Measurements from ENCODE around the gene CORO2A. TPM values are rescaled to one million over a fixed set of nuclear protein-coding genes. Genes with fewer than 3 reads are reported as not detected.

The CORO2A gene
- total and polyA plus RNA-seq, 2 of the 4 experiments (the other 2 are of a cell fraction) = 1.9 to 2.2 TPM

GRCh38 chr9:98231770-98232478, 39.5 kb upstream of the CORO2A start:
- Histone ChIP-seq H3K4me1 (ENCODE audit: control insufficient read depth, insufficient read depth, low read length) (peaks cover 25% of the 10 kb centered on the region), H3K9me1 (ENCODE audit: insufficient read depth, low read length) (peaks cover 21% of the 10 kb centered on the region), H4K20me1 (ENCODE audit: insufficient read depth, low read length) (no peaks in the 10 kb centered on the region), H2BK5ac (ENCODE audit: low read depth, low read length, poor library complexity, severe bottlenecking) (peak overlapping the region; percentile 84), H3K36me3 (ENCODE audit: control insufficient read depth, insufficient read depth, low read length) (peaks cover 18% of the 10 kb centered on the region), H4K91ac (ENCODE audit: insufficient read depth, low read depth, low read length) (peak overlapping the region; percentile 50), H3K4me3 (ENCODE audit: insufficient read depth, low read depth, low read length) (no peak overlapping the region), H3K56ac (ENCODE audit: extremely low read depth, insufficient read depth, low read length) (no peak overlapping the region), H3K14ac (replicated peaks; ENCODE audit: low read depth, low read length) (0 out of 2 replicates have a peak overlapping the region, but pooled peaks have one; percentile 25), H2BK15ac (ENCODE audit: low read depth, low read length) (peak overlapping the region; percentile 86; the same call in 2 of the 3 replicates), H3K9ac (ENCODE audit: low read depth, low read length) (no peak overlapping the region), H3K18ac (ENCODE audit: low read depth, low read length) (peak overlapping the region; percentile 66; the same call in 1 of the 2 replicates), H3K4ac (ENCODE audit: low read depth, low read length) (peak overlapping the region; percentile 71), H2BK20ac (ENCODE audit: low read depth, low read length) (peak overlapping the region; percentile 69), H2AK9ac (replicated peaks; ENCODE audit: low read depth, low read length, poor library complexity) (no peak overlapping the region), H3K79me1 (ENCODE audit: low read depth in 1 of 2, low read length in 2 of 2) (peaks cover 9 to 56% of the 10 kb centered on the region in 2 experiments), H3K9me3 (ENCODE audit: control insufficient read depth, insufficient read depth, low read length) (no peaks in the 10 kb centered on the region), H3K27me3 (ENCODE audit: control insufficient read depth, insufficient read depth, low read length) (no peaks in the 10 kb centered on the region), H2AK5ac (ENCODE audit: low read depth, low read length) (peak overlapping the region; percentile 42; the same call in 1 of the 2 replicates), H3K23ac (ENCODE audit: low read depth, low read length) (no peak overlapping the region), H4K5ac (ENCODE audit: low read depth, low read length) (peak overlapping the region; percentile 59), H3K4me2 (ENCODE audit: low read depth, low read length) (no peak overlapping the region), H2BK120ac (ENCODE audit: low read depth, low read length) (peak overlapping the region; percentile 58), H2AFZ (replicated peaks; ENCODE audit: low read length, poor library complexity) (no peak overlapping the region), H3K27ac (ENCODE audit: insufficient read depth, low read length) (peak overlapping the region; percentile 69), H4K8ac (ENCODE audit: low read depth in 2 of 2, low read length in 2 of 2) (peak overlapping the region in 1 of 2 experiments; percentile 62; a peak in 2 of 4 replicates)
- no TSS peak for BruUV-seq (replicated peaks)
- ChIA-PET POLR2A (ENCODE audit: unreplicated experiment) (no interaction called here), CTCF (interaction anchor here (0.6 to 1.3 kb wide), 2 partner anchors 17 to 22 kb away, joined by 3 read pairs; no protein-coding TSS in a partner anchor)
- in situ Hi-C loops (cut with MboI; ENCODE audit: low sequenced_read_pairs) (no loop called here), dilution Hi-C loops (cut with HindIII; ENCODE audit: low sequenced_read_pairs, unreplicated experiment) (no loop called here), intact Hi-C loops (cut with micrococcal nuclease) (no loop called here)
- DNase-seq (peak; percentile 95), ATAC-seq (ENCODE audit: low read depth) (peak; percentile 89)
- WGBS, 2 experiments (ENCODE audit: extremely low coverage in 2 of 2, insufficient read length in 1 of 2) = no CpG with 5 or more reads among the region's 6 CpGs
- peak; percentile 96 for TF ChIP-seq FOS (IDR thresholded peaks at IDR 0.05; ENCODE audit: low read depth, low read length)
- no peak for TF ChIP-seq MXI1 (IDR thresholded peaks at IDR 0.05; ENCODE audit: borderline replicate concordance, low read depth, low read length)
- TF ChIP-seq BHLHE40 (IDR thresholded peaks at IDR 0.05; ENCODE audit: low read depth, low read length) = peak; percentile 32; the same call in 1 of the 2 replicates
- no peak for TF ChIP-seq ELK1 (IDR thresholded peaks at IDR 0.05; ENCODE audit: borderline replicate concordance, low read depth, low read length)
- no peak for TF ChIP-seq CHD1 (IDR thresholded peaks at IDR 0.05; ENCODE audit: low read depth, low read length)
- TF ChIP-seq SMC3 (IDR thresholded peaks at IDR 0.05; ENCODE audit: low read depth, low read length) = no peak
- peak; percentile 76 for TF ChIP-seq CEBPB (IDR thresholded peaks at IDR 0.05; ENCODE audit: low read depth, low read length)
- TF ChIP-seq CTCF (conservative IDR thresholded peaks at IDR 0.05; ENCODE audit: low read depth, low read length) = no peak
- no peak for TF ChIP-seq RAD21 (IDR thresholded peaks at IDR 0.05; ENCODE audit: low read length)
- no peak for TF ChIP-seq MAZ (IDR thresholded peaks at IDR 0.05; ENCODE audit: borderline replicate concordance, low read depth, low read length)
- no peak for TF ChIP-seq USF2 (IDR thresholded peaks at IDR 0.05; ENCODE audit: low read depth, low read length)
- peak; percentile 87 for TF ChIP-seq MAFK (IDR thresholded peaks at IDR 0.05; ENCODE audit: low read depth, low read length)
- no peak for TF ChIP-seq NFE2L2 (IDR thresholded peaks at IDR 0.05; ENCODE audit: low read depth, low read length)

Measured in IMR-90 (cell line).